GM12878 (cell line): Measurements from ENCODE around the gene IDH3G. TPM values are rescaled to one million over a fixed set of nuclear protein-coding genes. Genes with fewer than 3 reads are reported as not detected.

Experiments
- EGR1 ChIP-seq, 2 experiments: IDR thresholded peaks; 1 replicate in 1 of 2; 2 replicates in 1 of 2; pipeline ENCODE4 v1.6.1; 2011 to 2012; ENCODE audit warnings: low read depth in 2 of 2, low read length in 2 of 2, borderline replicate concordance in 1 of 2, mild to moderate bottlenecking in 1 of 2, moderate library complexity in 1 of 2
- FOXK2 ChIP-seq: fragments of 450-650 bp; IDR thresholded peaks from 2 replicates; pipeline ENCODE4 v1.6.1; 2017; ENCODE audit warnings: mild to moderate bottlenecking, moderate library complexity
- HDGF ChIP-seq: fragments of 450-650 bp; IDR thresholded peaks from 2 replicates; pipeline ENCODE4 v1.6.1; 2016; ENCODE audit warnings: antibody characterized with exemption
- MTA2 ChIP-seq: fragments of 450-650 bp; IDR thresholded peaks from 2 replicates; pipeline ENCODE4 v1.6.1; 2016; ENCODE audit warnings: low read depth, mild to moderate bottlenecking, moderate library complexity
- MYC ChIP-seq: IDR thresholded peaks from 2 replicates; pipeline ENCODE4 v1.6.1; 2011; ENCODE audit warnings: mild to moderate bottlenecking, low read length, moderate library complexity, inconsistent platforms; ENCODE audit not compliant: insufficient read depth, insufficient replicate concordance, insufficient read length, severe bottlenecking
- NR2C2 ChIP-seq: IDR thresholded peaks from 2 replicates; pipeline ENCODE4 v1.6.1; 2011; ENCODE audit warnings: borderline replicate concordance, low read depth; ENCODE audit not compliant: control insufficient read depth, insufficient read length
- NR2F1 ChIP-seq: fragments of 450-650 bp; conservative IDR thresholded peaks from 2 replicates; pipeline ENCODE4 v1.6.1; 2017; ENCODE audit warnings: mild to moderate bottlenecking
- POLR2A ChIP-seq: IDR thresholded peaks from 2 replicates; pipeline ENCODE4 v1.6.1; 2011; ENCODE audit warnings: low read depth, mild to moderate bottlenecking, low read length
- RB1 ChIP-seq: fragments of 450-650 bp; formaldehyde crosslinking; IDR thresholded peaks from 2 replicates; pipeline ENCODE4 v1.6.1; 2017; ENCODE audit warnings: mild to moderate bottlenecking, borderline replicate concordance
- SIN3A ChIP-seq: IDR thresholded peaks from 2 replicates; pipeline ENCODE4 v1.6.1; 2012; ENCODE audit warnings: low read depth, low read length, improper control_type of control experiment
- SMC3 ChIP-seq: IDR thresholded peaks from 2 replicates; pipeline ENCODE4 v1.6.1; 2011; ENCODE audit warnings: low read length, improper control_type of control experiment, borderline replicate concordance
- SP1 ChIP-seq: IDR thresholded peaks from one replicate; pipeline ENCODE4 v1.6.1; 2011; ENCODE audit warnings: low read depth, low read length
- SUZ12 ChIP-seq: fragments of 200-600 bp; sonication (generic); IDR thresholded peaks from one replicate; pipeline ENCODE4 v1.6.1; 2018; ENCODE audit warnings: antibody characterized with exemption, mild to moderate bottlenecking; ENCODE audit not compliant: unreplicated experiment
- TAF1 ChIP-seq: IDR thresholded peaks from 2 replicates; pipeline ENCODE4 v1.6.1; 2011; ENCODE audit warnings: mild to moderate bottlenecking, low read depth, low read length, borderline replicate concordance
- YY1 ChIP-seq: IDR thresholded peaks from 2 replicates; pipeline ENCODE4 v1.6.1; 2011; ENCODE audit warnings: low read depth, mild to moderate bottlenecking, low read length
- ZNF217 ChIP-seq: fragments of 450-650 bp; IDR thresholded peaks from 2 replicates; pipeline ENCODE4 v1.6.1; 2017; ENCODE audit warnings: antibody characterized with exemption, mild to moderate bottlenecking
- polyA plus RNA-seq, 11 experiments: library from polyadenylated mRNA; depleted of rRNA in 4 of 11; unstranded in 6 of 11; stranded (reverse) in 5 of 11; fragments of >200 nt; fragmentation: Nextera tagmentation in 4 of 11; fragmentation: Illumina TruSeq in 1 of 11; extraction: Ambion mirVana in 4 of 11; extraction: Trizol in 1 of 11; gene quantifications; 1 replicate in 1 of 11; 2 replicates in 10 of 11; pipeline versions ENCODE4 v1.2.1 to v1.2.3, GENCODE V29; 2011 to 2016; ENCODE audit warnings: inconsistent platforms in 2 of 11, missing spikeins in 2 of 11, low read depth in 1 of 11
- total RNA-seq, 4 experiments: library from RNA; depleted of rRNA in 3 of 4; stranded (reverse); fragments of >200 nt in 3 of 4; fragmentation: Illumina TruSeq in 1 of 4; extraction: Trizol in 1 of 4; gene quantifications; 2 replicates each; pipeline versions ENCODE4 v1.2.1 to v1.2.3, GENCODE V29; 2013 to 2021
- TF ChIP-seq, protein P1 (sequence below): fragments of 450-650 bp; IDR thresholded peaks from 2 replicates; pipeline ENCODE4 v1.6.1; 2018; ENCODE audit warnings: borderline replicate concordance, mild to moderate bottlenecking; ENCODE audit not compliant: partially characterized antibody
- TF ChIP-seq, protein P2 (sequence below): IDR thresholded peaks from 2 replicates; pipeline ENCODE4 v1.6.1; 2012; ENCODE audit warnings: improper control_type of control experiment, low read depth, low read length; ENCODE audit not compliant: insufficient replicate concordance
- TF ChIP-seq, protein P3 (sequence below): fragments of 450-650 bp; IDR thresholded peaks from 2 replicates; pipeline ENCODE4 v1.6.1; 2017; ENCODE audit warnings: mild to moderate bottlenecking, moderate library complexity

IDH3G gene
- total and polyA plus RNA-seq, 10 of the 15 experiments (the other 5 are each of a cell fraction or from before 2014, with no cell fraction given), result 26.3 to 102 (median 66.6) TPM

DNA sequence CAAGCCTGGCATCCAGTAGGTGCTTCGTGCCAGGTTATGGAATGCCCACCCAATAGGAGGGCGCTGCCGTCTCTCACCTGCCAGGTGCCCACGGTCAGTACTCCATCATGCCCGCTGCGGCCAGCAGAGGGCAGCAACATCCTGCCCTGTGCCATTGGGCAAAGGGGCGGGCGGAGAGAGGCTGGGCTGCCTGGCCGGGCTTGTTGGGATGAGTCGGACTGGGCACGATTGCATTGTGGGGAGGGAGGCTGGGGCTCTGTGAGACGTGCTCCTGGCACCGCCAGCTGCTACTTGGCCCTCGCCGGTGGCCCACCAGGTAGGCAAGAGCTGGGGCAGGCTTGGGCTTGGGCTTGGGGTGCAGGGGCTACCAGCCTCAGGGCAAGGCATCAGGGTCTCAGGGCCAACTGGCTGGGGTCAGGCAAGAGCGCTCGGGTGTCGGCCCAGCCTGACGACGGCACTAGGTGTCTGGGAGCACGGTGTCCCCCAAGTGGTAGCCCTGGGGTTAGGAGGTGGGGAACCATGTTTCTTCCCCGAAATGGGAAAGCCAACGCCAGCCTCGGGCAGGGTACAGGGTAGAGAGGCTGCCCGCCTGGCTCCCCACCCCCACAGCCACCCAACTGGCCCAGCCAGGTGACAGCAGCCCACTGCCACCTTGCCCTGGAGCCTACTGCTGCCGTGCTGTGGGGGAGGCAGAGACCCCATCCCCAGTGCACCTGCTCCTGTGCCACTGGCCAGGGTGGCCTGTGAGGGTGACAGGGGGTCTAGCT is 30.0 kb downstream of the IDH3G start, which contains the start of gene PLXNB3 (continued):
- TF ChIP-seq, protein P1, sequence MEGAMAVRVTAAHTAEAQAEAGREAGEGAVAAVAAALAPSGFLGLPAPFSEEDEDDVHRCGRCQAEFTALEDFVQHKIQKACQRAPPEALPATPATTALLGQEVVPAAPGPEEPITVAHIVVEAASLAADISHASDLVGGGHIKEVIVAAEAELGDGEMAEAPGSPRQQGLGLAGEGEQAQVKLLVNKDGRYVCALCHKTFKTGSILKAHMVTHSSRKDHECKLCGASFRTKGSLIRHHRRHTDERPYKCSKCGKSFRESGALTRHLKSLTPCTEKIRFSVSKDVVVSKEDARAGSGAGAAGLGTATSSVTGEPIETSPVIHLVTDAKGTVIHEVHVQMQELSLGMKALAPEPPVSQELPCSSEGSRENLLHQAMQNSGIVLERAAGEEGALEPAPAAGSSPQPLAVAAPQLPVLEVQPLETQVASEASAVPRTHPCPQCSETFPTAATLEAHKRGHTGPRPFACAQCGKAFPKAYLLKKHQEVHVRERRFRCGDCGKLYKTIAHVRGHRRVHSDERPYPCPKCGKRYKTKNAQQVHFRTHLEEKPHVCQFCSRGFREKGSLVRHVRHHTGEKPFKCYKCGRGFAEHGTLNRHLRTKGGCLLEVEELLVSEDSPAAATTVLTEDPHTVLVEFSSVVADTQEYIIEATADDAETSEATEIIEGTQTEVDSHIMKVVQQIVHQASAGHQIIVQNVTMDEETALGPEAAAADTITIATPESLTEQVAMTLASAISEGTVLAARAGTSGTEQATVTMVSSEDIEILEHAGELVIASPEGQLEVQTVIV, result no peak
- TF ChIP-seq NR2F1, result no peak
- TF ChIP-seq ZNF217, result no peak
- TF ChIP-seq TAF1, result no peak
- no peak for TF ChIP-seq HDGF
- no peak for TF ChIP-seq RB1
- peak; percentile 83 for TF ChIP-seq SMC3
- no peak for TF ChIP-seq SP1
- no peak for TF ChIP-seq MYC
- no peak for TF ChIP-seq POLR2A
- TF ChIP-seq YY1, result 0 out of 2 replicates have a peak, but pooled peaks have one; percentile 55
- TF ChIP-seq, protein P2, sequence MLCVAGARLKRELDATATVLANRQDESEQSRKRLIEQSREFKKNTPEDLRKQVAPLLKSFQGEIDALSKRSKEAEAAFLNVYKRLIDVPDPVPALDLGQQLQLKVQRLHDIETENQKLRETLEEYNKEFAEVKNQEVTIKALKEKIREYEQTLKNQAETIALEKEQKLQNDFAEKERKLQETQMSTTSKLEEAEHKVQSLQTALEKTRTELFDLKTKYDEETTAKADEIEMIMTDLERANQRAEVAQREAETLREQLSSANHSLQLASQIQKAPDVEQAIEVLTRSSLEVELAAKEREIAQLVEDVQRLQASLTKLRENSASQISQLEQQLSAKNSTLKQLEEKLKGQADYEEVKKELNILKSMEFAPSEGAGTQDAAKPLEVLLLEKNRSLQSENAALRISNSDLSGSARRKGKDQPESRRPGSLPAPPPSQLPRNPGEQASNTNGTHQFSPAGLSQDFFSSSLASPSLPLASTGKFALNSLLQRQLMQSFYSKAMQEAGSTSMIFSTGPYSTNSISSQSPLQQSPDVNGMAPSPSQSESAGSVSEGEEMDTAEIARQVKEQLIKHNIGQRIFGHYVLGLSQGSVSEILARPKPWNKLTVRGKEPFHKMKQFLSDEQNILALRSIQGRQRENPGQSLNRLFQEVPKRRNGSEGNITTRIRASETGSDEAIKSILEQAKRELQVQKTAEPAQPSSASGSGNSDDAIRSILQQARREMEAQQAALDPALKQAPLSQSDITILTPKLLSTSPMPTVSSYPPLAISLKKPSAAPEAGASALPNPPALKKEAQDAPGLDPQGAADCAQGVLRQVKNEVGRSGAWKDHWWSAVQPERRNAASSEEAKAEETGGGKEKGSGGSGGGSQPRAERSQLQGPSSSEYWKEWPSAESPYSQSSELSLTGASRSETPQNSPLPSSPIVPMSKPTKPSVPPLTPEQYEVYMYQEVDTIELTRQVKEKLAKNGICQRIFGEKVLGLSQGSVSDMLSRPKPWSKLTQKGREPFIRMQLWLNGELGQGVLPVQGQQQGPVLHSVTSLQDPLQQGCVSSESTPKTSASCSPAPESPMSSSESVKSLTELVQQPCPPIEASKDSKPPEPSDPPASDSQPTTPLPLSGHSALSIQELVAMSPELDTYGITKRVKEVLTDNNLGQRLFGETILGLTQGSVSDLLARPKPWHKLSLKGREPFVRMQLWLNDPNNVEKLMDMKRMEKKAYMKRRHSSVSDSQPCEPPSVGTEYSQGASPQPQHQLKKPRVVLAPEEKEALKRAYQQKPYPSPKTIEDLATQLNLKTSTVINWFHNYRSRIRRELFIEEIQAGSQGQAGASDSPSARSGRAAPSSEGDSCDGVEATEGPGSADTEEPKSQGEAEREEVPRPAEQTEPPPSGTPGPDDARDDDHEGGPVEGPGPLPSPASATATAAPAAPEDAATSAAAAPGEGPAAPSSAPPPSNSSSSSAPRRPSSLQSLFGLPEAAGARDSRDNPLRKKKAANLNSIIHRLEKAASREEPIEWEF, result no peak
- no peak for TF ChIP-seq FOXK2
- TF ChIP-seq NR2C2, result no peak
- no peak for TF ChIP-seq MTA2
- TF ChIP-seq SIN3A, result no peak
- TF ChIP-seq, protein P3, sequence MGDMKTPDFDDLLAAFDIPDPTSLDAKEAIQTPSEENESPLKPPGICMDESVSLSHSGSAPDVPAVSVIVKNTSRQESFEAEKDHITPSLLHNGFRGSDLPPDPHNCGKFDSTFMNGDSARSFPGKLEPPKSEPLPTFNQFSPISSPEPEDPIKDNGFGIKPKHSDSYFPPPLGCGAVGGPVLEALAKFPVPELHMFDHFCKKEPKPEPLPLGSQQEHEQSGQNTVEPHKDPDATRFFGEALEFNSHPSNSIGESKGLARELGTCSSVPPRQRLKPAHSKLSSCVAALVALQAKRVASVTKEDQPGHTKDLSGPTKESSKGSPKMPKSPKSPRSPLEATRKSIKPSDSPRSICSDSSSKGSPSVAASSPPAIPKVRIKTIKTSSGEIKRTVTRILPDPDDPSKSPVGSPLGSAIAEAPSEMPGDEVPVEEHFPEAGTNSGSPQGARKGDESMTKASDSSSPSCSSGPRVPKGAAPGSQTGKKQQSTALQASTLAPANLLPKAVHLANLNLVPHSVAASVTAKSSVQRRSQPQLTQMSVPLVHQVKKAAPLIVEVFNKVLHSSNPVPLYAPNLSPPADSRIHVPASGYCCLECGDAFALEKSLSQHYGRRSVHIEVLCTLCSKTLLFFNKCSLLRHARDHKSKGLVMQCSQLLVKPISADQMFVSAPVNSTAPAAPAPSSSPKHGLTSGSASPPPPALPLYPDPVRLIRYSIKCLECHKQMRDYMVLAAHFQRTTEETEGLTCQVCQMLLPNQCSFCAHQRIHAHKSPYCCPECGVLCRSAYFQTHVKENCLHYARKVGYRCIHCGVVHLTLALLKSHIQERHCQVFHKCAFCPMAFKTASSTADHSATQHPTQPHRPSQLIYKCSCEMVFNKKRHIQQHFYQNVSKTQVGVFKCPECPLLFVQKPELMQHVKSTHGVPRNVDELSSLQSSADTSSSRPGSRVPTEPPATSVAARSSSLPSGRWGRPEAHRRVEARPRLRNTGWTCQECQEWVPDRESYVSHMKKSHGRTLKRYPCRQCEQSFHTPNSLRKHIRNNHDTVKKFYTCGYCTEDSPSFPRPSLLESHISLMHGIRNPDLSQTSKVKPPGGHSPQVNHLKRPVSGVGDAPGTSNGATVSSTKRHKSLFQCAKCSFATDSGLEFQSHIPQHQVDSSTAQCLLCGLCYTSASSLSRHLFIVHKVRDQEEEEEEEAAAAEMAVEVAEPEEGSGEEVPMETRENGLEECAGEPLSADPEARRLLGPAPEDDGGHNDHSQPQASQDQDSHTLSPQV, result no peak
- no peak for TF ChIP-seq EGR1 (IDR thresholded peaks at IDR 0.05; ENCODE audit: borderline replicate concordance in 1 of 2, low read depth in 2 of 2, low read length in 2 of 2)
- no peak for TF ChIP-seq SUZ12
